ENCODE measurements around the gene PRTG. TPM values are rescaled to one million over a fixed set of nuclear protein-coding genes. Genes with fewer than 3 reads are reported as not detected.
A peak's percentile ranks its signal among the peaks of the same experiment; 100 is the strongest.

Gene PRTG
- total and polyA plus RNA-seq, 10 of the 15 experiments (the other 5 are each of a cell fraction or from before 2014, with no cell fraction given), result under 0.01 to 0.25 TPM; not detected in 8

DNA sequence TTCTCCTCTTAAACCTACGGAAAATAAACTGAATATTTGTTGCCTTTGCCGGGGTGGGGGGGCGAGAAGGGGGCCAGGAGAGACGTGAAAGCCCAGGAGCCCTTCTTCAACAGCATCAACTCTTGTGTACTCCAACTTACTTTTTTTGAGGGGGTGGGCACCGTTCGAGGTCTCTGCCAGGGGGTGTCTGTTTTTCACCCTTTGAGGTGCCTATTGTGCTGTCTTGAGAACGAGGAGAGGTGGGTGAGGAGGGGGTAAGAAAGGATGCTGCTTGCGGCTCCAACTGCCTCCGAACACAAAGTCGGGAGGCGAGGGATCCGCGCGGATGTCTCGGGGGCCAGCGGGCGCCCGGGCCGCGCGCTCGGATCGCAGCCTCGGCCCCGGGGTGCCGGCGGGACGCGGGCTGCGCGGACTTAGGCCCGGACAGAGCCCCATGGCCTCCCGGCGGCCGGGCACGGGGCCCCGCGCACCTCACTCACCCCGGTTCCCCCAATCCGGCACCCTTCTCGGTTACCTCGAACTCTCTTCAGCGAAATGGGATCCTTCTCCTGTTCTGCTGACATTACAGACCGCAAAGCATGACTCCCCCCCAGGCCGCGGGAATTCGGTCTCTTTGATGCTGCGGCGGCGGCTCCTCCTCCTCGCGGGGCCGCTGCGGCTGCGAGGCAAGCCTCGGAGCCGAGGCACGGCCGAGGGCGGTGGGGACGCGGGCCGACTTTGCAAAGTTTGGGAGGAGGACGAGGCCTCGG is 155.5 kb downstream of the PRTG start:
- SMC1A ChIA-PET (ENCODE audit: uncharacterized antibody, unreplicated experiment), result no interaction called here
- Histone ChIP-seq H4K20me1 (ENCODE audit: control insufficient read depth, insufficient read depth) (no peaks in the 10 kb centered on the region), H3K9ac (ENCODE audit: control insufficient read depth, insufficient read depth, low read length) (no peak overlapping the region), H3K4me3 (no peak overlapping the region), H3K9me3 (replicated peaks; ENCODE audit: control insufficient read depth, insufficient read depth, low read length) (no peaks in the 10 kb centered on the region; the same call in 2 of the 3 replicates), H3K27ac (ENCODE audit: control insufficient read depth, insufficient read depth) (no peak overlapping the region), H3K27me3 (replicated peaks in 1 of 2; ENCODE audit: control insufficient read depth in 2 of 2, insufficient read depth in 2 of 2, low read length in 1 of 2) (peaks cover 1 to 26% of the 10 kb centered on the region in 2 experiments), H3K36me3 (ENCODE audit: control insufficient read depth in 2 of 2, insufficient read depth in 2 of 2, low read length in 1 of 2) (no peaks in the 10 kb centered on the region), H3K79me2 (ENCODE audit: control insufficient read depth, insufficient read depth, low read length) (no peaks in the 10 kb centered on the region), H2AFZ (ENCODE audit: control insufficient read depth, low read depth, low read length) (peak overlapping the region; percentile 17; the same call in 1 of the 2 replicates), H3K4me2 (ENCODE audit: control insufficient read depth, insufficient read depth) (peak overlapping the region; percentile 68), H3K4me1 (ENCODE audit: control insufficient read depth, insufficient read depth, low read length) (no peaks in the 10 kb centered on the region)
- WGBS (ENCODE audit: insufficient coverage, insufficient replicate concordance, low lambda C conversion rate, missing lambda C conversion rate), result 18% methylated on average over 39 of the region's 65 CpGs
- peak; percentile 84 for TF ChIP-seq SUZ12 (IDR thresholded peaks at IDR 0.05; ENCODE audit: unreplicated experiment)
- TF ChIP-seq PML (IDR thresholded peaks at IDR 0.05; ENCODE audit: low read length), result no peak
- TF ChIP-seq, protein P1, sequence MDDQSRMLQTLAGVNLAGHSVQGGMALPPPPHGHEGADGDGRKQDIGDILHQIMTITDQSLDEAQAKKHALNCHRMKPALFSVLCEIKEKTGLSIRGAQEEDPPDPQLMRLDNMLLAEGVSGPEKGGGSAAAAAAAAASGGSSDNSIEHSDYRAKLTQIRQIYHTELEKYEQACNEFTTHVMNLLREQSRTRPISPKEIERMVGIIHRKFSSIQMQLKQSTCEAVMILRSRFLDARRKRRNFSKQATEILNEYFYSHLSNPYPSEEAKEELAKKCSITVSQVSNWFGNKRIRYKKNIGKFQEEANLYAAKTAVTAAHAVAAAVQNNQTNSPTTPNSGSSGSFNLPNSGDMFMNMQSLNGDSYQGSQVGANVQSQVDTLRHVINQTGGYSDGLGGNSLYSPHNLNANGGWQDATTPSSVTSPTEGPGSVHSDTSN (IDR thresholded peaks at IDR 0.05; ENCODE audit: insufficient replicate concordance, low read depth, low read length), result no peak
- no peak for DNase-seq (ENCODE audit: low read depth, low spot score)
- in situ Hi-C loops (cut with MboI) (no loop called here), intact Hi-C loops (cut with micrococcal nuclease; ENCODE audit: unreplicated experiment) (no loop called here)
- no peak for FAIRE-seq
- POLR2A ChIA-PET, result no interaction called here
- BruUV-seq (replicated peaks), result no TSS peak
- RAD21 ChIA-PET (ENCODE audit: unreplicated experiment), result no interaction called here
- ATAC-seq, result no peak
- CTCF ChIA-PET, result no interaction called here

DNA sequence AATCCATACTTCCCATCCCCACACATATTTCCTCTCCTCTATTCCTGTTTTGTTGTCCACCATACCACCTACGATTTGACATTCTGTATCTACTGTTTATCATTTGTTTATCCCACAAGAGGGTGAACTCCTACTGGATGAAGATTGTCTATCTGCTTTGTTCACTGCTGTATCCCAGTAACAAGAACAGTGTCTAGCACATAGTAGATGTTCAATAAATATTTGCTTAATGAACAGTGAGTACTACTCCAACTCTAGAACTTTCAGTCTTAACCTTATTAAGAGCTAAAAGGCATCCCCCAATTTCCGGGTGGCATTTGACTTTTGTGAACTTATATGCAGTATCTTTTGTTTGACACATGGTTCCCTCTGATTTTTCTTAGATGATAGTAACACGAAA is 156.1 kb downstream of the PRTG start:
- H2AFZ ChIP-seq (ENCODE audit: control insufficient read depth, low read depth, low read length), result no peak overlapping the region
- ChIA-PET POLR2A (no interaction called here), CTCF (no interaction called here), RAD21 (ENCODE audit: unreplicated experiment) (no interaction called here), SMC1A (ENCODE audit: uncharacterized antibody, unreplicated experiment) (no interaction called here)
- ATAC-seq, result no peak
- H3K27ac ChIP-seq (ENCODE audit: control insufficient read depth, insufficient read depth), result no peak overlapping the region
- H3K4me3 ChIP-seq, result no peak overlapping the region
- H3K27me3 ChIP-seq (replicated peaks in 1 of 2; ENCODE audit: control insufficient read depth in 2 of 2, insufficient read depth in 2 of 2, low read length in 1 of 2), result peaks cover 1 to 26% of the 10 kb centered on the region in 2 experiments
- intact Hi-C loops (cut with micrococcal nuclease; ENCODE audit: unreplicated experiment), result no loop called here
- no peak for TF ChIP-seq HDGF (IDR thresholded peaks at IDR 0.05)
- TF ChIP-seq PML (IDR thresholded peaks at IDR 0.05; ENCODE audit: low read length), result no peak
- BruUV-seq (replicated peaks), result no TSS peak
- 37% methylated on average over 3 of the region's 3 CpGs for WGBS (ENCODE audit: insufficient coverage, insufficient replicate concordance, low lambda C conversion rate, missing lambda C conversion rate)
- no peaks in the 10 kb centered on the region for H3K36me3 ChIP-seq (ENCODE audit: control insufficient read depth in 2 of 2, insufficient read depth in 2 of 2, low read length in 1 of 2)
- H3K9me3 ChIP-seq (replicated peaks; ENCODE audit: control insufficient read depth, insufficient read depth, low read length), result no peaks in the 10 kb centered on the region; the same call in 2 of the 3 replicates
- FAIRE-seq, result no peak
- H3K4me2 ChIP-seq (ENCODE audit: control insufficient read depth, insufficient read depth), result no peak overlapping the region
- DNase-seq (ENCODE audit: low read depth, low spot score), result no peak
- H4K20me1 ChIP-seq (ENCODE audit: control insufficient read depth, insufficient read depth), result no peaks in the 10 kb centered on the region
- in situ Hi-C loops (cut with MboI), result no loop called here
- no peaks in the 10 kb centered on the region for H3K4me1 ChIP-seq (ENCODE audit: control insufficient read depth, insufficient read depth, low read length)
- H3K9ac ChIP-seq (ENCODE audit: control insufficient read depth, insufficient read depth, low read length), result no peak overlapping the region
- no peaks in the 10 kb centered on the region for H3K79me2 ChIP-seq (ENCODE audit: control insufficient read depth, insufficient read depth, low read length)
